ENCODE data around the gene GAGE2A.
"Not testable (repeated sequence)": the region's sequence is repeated elsewhere in the genome, so short reads cannot be mapped to it uniquely, and the experiment has no call there.

GRCh38 chrX:49560542-49560941, 28.8 kb upstream of the GAGE2A start, which contains the start of gene GAGE12F:
- not testable (repeated sequence) for TF ChIP-seq CTCF (IDR thresholded peaks at IDR 0.05; ENCODE audit: control extremely low read depth in 1 of 3, insufficient read depth in 1 of 3, low read depth in 1 of 3, low read length in 3 of 3); POU5F1 (IDR thresholded peaks at IDR 0.05; ENCODE audit: low read depth, low read length); YY1 (IDR thresholded peaks at IDR 0.05; ENCODE audit: low read depth, low read length); RAD21 (IDR thresholded peaks at IDR 0.05 in 1 of 2, conservative IDR thresholded peaks at IDR 0.05 in 1 of 2; ENCODE audit: low read depth in 2 of 2, low read length in 2 of 2); POLR2AphosphoS5 (IDR thresholded peaks at IDR 0.05; ENCODE audit: low read depth, low read length); POLR2A (IDR thresholded peaks at IDR 0.05; ENCODE audit: control extremely low read depth in 1 of 2, low read depth in 2 of 2, low read length in 2 of 2); TEAD4 (IDR thresholded peaks at IDR 0.05; ENCODE audit: low read depth, low read length); SP4 (IDR thresholded peaks at IDR 0.05; ENCODE audit: low read length); HDAC6 (IDR thresholded peaks at IDR 0.05; ENCODE audit: low read depth, low read length); TBP (IDR thresholded peaks at IDR 0.05; ENCODE audit: low read depth, low read length); EP300 (IDR thresholded peaks at IDR 0.05; ENCODE audit: borderline replicate concordance in 1 of 2, low read depth in 2 of 2, low read length in 2 of 2); GABPA (IDR thresholded peaks at IDR 0.05; ENCODE audit: borderline replicate concordance, insufficient read depth, low read length); BCL11A (IDR thresholded peaks at IDR 0.05; ENCODE audit: low read depth in 2 of 2, low read length in 2 of 2)
- TF ChIP-seq, protein P1, sequence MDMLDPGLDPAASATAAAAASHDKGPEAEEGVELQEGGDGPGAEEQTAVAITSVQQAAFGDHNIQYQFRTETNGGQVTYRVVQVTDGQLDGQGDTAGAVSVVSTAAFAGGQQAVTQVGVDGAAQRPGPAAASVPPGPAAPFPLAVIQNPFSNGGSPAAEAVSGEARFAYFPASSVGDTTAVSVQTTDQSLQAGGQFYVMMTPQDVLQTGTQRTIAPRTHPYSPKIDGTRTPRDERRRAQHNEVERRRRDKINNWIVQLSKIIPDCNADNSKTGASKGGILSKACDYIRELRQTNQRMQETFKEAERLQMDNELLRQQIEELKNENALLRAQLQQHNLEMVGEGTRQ (IDR thresholded peaks at IDR 0.05; ENCODE audit: low read length) = not testable (repeated sequence)

All from H1 (cell line).